CD4-positive, CD25-positive, alpha-beta regulatory T cell (primary cell): Measurements from ENCODE around the gene CD48. TPM values are rescaled to one million over a fixed set of nuclear protein-coding genes. Genes with fewer than 3 reads are reported as not detected.

ENCODE experiments used
- ATAC-seq, 2 donors: fragments of 150-1000 bp; cut with Tn5 transposase; one replicate each; pipeline ENCODE4 v1.10.0; 2021; ENCODE audit warnings: low read depth in 2 of 2, moderate number of reproducible peaks in 2 of 2, moderate library complexity in 1 of 2
- DNase-seq, 3 donors: peaks; one replicate each; pipeline versions ENCODE4 v3.0.0 to v3.0.0-alpha.2; 2012 to 2022; ENCODE audit warnings: mixed read lengths in 1 of 3
- H3K27ac ChIP-seq: one replicate; pipeline ENCODE4 v1.7.0; 2013; ENCODE audit warnings: mild to moderate bottlenecking, low read length; ENCODE audit not compliant: insufficient read depth, poor library complexity, severe bottlenecking
- H3K27me3 ChIP-seq: one replicate; pipeline ENCODE4 v1.7.0; 2013; ENCODE audit warnings: low read length; ENCODE audit not compliant: control insufficient read depth, insufficient read depth
- H3K36me3 ChIP-seq: one replicate; pipeline ENCODE4 v1.7.0; 2013; ENCODE audit warnings: mild to moderate bottlenecking, low read length, moderate library complexity; ENCODE audit not compliant: control insufficient read depth, insufficient read depth
- H3K4me1 ChIP-seq: 2 replicates; pipeline ENCODE4 v1.7.0; 2013; ENCODE audit warnings: mild to moderate bottlenecking, low read length; ENCODE audit not compliant: insufficient read depth, control insufficient read depth, poor library complexity, severe bottlenecking
- H3K4me3 ChIP-seq: one replicate; pipeline ENCODE4 v1.7.0; 2013; ENCODE audit warnings: low read depth, mild to moderate bottlenecking, low read length, moderate library complexity
- H3K9me3 ChIP-seq, 2 experiments: 1 replicate in 1 of 2; 2 replicates in 1 of 2; pipeline ENCODE4 v1.7.0; 2013; ENCODE audit warnings: low read length in 2 of 2, mild to moderate bottlenecking in 1 of 2, moderate library complexity in 1 of 2; ENCODE audit not compliant: control insufficient read depth in 2 of 2
- H3K27ac Mint-ChIP-seq, 3 donors: one replicate each; pipeline ENCODE4 v1.8.0; 2020 to 2022; ENCODE audit warnings: mild to moderate bottlenecking in 3 of 3, mixed read lengths in 3 of 3, moderate library complexity in 2 of 3
- H3K27me3 Mint-ChIP-seq: one replicate; pipeline ENCODE4 v1.8.0; 2022; ENCODE audit warnings: mild to moderate bottlenecking, mixed read lengths
- H3K36me3 Mint-ChIP-seq: one replicate; pipeline ENCODE4 v1.8.0; 2020; ENCODE audit warnings: mixed read lengths
- H3K4me1 Mint-ChIP-seq, 4 donors: one replicate each; pipeline ENCODE4 v1.8.0; 2020 to 2022; ENCODE audit warnings: mixed read lengths in 4 of 4, mild to moderate bottlenecking in 1 of 4
- H3K4me3 Mint-ChIP-seq, 4 donors: one replicate each; pipeline ENCODE4 v1.8.0; 2020 to 2022; ENCODE audit warnings: mild to moderate bottlenecking in 4 of 4, mixed read lengths in 4 of 4, moderate library complexity in 3 of 4
- H3K9me3 Mint-ChIP-seq, 7 donors: one replicate each; pipeline ENCODE4 v1.8.0; 2020 to 2022; ENCODE audit warnings: mixed read lengths in 7 of 7, mild to moderate bottlenecking in 3 of 7, moderate library complexity in 2 of 7
- polyA plus RNA-seq, 4 donors: library from polyadenylated mRNA; unstranded; fragments of 300-500 nt; fragmentation: Illumina TruSeq; gene quantifications; one replicate each; pipeline ENCODE4 v1.2.3, GENCODE V29; 2021
- total RNA-seq: library from RNA; stranded (reverse); gene quantifications from one replicate; pipeline ENCODE4 v1.2.3, GENCODE V29; 2022

CD48 gene
- total and polyA plus RNA-seq, 5 donors from 2014 or later = 196 to 290 (median 242) TPM

DNA sequence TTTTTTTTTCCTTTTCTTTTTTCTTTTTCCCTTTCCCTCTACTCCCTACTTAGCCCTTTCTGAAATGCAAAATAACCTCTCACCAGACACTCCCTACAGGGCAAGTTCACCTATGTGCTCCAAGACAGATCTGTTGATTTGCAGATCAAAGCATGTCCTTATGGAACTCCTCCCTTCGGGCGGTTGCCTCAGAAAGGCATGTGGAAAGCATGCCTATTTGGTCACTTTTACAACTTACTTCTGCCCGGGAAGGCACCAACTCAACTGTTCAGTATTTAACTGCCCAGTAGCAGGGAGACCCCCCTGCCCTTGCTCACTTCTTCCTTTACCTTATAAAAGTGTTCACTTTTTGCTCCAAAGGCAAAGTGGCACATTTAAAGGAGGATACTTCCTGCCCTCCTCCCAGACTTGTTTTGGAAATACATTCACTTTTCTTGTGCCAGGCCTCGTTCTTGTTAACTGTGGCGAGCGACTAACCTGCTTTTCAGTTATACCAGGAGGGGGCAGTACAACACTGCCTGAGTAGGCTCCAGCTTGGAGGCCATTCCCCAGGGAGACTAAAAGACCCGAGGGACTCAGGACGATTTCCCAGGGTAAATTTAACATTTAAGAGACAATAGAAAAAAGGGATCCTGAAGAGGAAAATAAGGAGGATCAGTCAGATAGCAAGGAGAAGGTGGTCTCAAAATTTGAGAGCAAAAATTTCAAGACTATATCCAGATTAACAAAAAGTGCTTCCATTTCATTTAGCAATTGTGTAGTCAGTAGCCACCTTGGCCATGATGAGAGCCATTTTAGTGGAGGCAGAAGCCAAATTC, 15.1 kb upstream of the CD48 start:
- H3K9me3 ChIP-seq = no peaks in the 10 kb centered on the region
- H3K27me3 ChIP-seq = no peaks in the 10 kb centered on the region
- H3K36me3 Mint-ChIP-seq = no peaks in the 10 kb centered on the region
- DNase-seq (peak; percentile 41 to 83 (median 75)), ATAC-seq (peak; percentile 69 to 79)
- H3K4me1 Mint-ChIP-seq = peaks cover 0 to 13% (median 9%) of the 10 kb centered on the region in 4 donors
- no peaks in the 10 kb centered on the region for H3K36me3 ChIP-seq
- H3K4me1 ChIP-seq = peaks cover 8% of the 10 kb centered on the region
- H3K27me3 Mint-ChIP-seq = peaks cover 4% of the 10 kb centered on the region
- peaks cover 0 to 2% (median 0%) of the 10 kb centered on the region in 7 donors for H3K9me3 Mint-ChIP-seq
- no peak overlapping the region for H3K27ac ChIP-seq
- H3K4me3 ChIP-seq = no peak overlapping the region
- no peak overlapping the region for H3K4me3 Mint-ChIP-seq
- H3K27ac Mint-ChIP-seq = no peak overlapping the region

DNA sequence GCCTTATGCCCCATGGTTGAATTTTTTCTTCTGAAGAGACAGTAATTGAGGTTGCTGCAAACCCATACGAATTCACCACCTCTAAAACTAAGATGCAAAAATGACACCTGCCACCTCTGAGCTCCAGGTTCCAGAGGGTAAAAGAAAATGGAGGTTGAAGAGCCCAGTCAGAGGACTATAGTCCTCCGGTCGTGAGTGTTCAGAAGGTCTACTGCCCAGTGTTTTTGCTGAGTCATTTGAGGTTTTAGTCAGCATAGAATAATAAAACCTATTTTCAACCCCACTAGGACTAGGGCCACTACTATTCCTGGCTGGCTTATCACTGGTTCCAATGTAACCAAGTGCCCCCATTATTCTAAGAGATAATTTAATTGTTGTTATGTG, 14.5 kb upstream of the CD48 start:
- H3K9me3 ChIP-seq = no peaks in the 10 kb centered on the region
- Mint-ChIP-seq H3K4me3 (no peak overlapping the region), H3K9me3 (no peaks in the 10 kb centered on the region), H3K36me3 (no peaks in the 10 kb centered on the region), H3K27me3 (peaks cover 4% of the 10 kb centered on the region), H3K4me1 (peaks cover 0 to 13% (median 7%) of the 10 kb centered on the region in 4 donors), H3K27ac (no peak overlapping the region)
- no peak overlapping the region for H3K27ac ChIP-seq
- no peaks in the 10 kb centered on the region for H3K27me3 ChIP-seq
- no peaks in the 10 kb centered on the region for H3K36me3 ChIP-seq
- no peak for DNase-seq
- H3K4me3 ChIP-seq = no peak overlapping the region
- H3K4me1 ChIP-seq = peaks cover 8% of the 10 kb centered on the region
- ATAC-seq = no peak

DNA sequence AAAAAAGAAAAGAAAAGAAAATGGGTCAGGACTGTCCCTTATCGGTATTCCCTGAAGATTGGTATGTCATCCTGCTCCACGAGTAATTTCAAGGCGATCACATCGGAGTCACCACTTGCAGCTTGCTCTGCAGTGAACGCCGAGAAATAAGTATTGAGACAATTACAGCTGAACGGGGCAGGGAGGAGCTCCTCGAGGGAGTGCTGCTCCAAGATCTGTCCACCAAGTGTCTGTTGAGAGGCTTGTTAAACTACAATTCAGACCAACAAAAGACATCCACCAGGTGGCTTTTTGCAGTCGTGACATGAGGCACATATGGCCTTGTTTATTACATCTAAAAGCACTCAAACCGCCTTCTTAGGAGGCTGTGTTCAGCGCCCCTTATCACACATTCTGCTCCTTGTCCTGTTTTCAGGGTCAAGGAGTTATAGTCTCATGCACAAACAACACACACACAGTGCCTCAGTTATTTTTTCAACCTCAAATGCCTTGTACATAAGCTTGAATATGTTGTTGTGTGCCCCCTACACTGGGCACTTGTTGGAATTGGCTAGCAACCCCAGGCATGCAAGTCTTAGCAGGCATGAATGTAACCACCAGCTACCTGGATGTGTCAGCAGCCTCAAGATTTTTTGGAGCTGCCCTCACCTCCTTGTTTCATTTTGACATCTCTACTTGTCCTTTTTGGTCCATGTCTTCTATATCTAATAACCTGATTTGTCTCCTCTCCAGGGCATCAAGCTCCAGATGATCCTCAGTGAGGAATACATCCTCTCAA, 13.0 kb upstream of the CD48 start:
- H3K9me3 ChIP-seq = no peaks in the 10 kb centered on the region
- Mint-ChIP-seq H3K27me3 (peaks cover 6% of the 10 kb centered on the region), H3K36me3 (no peaks in the 10 kb centered on the region), H3K27ac (peak overlapping the region in 1 of 3 donors; percentile 17), H3K4me1 (peaks cover 0 to 19% (median 13%) of the 10 kb centered on the region in 4 donors), H3K9me3 (no peaks in the 10 kb centered on the region), H3K4me3 (no peak overlapping the region)
- DNase-seq (no peak), ATAC-seq (no peak)
- peaks cover 8% of the 10 kb centered on the region for H3K4me1 ChIP-seq
- H3K27me3 ChIP-seq = no peaks in the 10 kb centered on the region
- no peaks in the 10 kb centered on the region for H3K36me3 ChIP-seq
- no peak overlapping the region for H3K4me3 ChIP-seq
- no peak overlapping the region for H3K27ac ChIP-seq

DNA sequence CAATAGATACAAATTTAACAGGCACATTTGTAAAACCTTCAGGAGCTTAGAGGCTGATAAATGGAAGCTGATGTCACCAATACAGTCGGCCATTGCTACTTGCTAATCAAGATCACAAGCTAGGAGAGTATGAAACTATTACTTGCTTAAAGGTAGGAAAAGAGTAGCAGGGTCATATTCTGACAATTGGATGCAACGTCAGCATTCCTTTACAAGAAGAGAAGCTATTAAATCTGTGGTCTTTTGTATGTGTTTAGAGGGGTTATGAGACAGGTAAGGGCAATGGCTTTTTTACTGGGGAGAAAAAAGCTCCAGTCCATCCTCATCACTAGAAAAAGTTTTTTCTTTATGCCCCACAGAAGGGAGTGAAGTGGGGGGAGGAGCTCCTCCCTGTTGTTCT, 11.7 kb upstream of the CD48 start:
- H3K9me3 ChIP-seq = no peaks in the 10 kb centered on the region
- no peak overlapping the region for H3K4me3 ChIP-seq
- H3K27me3 Mint-ChIP-seq = peaks cover 8% of the 10 kb centered on the region
- no peak for ATAC-seq
- peaks cover 8% of the 10 kb centered on the region for H3K4me1 ChIP-seq
- H3K4me3 Mint-ChIP-seq = no peak overlapping the region
- no peaks in the 10 kb centered on the region for H3K36me3 ChIP-seq
- peaks cover 0 to 19% (median 13%) of the 10 kb centered on the region in 4 donors for H3K4me1 Mint-ChIP-seq
- no peaks in the 10 kb centered on the region for H3K27me3 ChIP-seq
- no peaks in the 10 kb centered on the region for H3K9me3 Mint-ChIP-seq
- DNase-seq = no peak
- H3K27ac ChIP-seq = no peak overlapping the region
- H3K36me3 Mint-ChIP-seq = no peaks in the 10 kb centered on the region
- H3K27ac Mint-ChIP-seq = no peak overlapping the region

DNA sequence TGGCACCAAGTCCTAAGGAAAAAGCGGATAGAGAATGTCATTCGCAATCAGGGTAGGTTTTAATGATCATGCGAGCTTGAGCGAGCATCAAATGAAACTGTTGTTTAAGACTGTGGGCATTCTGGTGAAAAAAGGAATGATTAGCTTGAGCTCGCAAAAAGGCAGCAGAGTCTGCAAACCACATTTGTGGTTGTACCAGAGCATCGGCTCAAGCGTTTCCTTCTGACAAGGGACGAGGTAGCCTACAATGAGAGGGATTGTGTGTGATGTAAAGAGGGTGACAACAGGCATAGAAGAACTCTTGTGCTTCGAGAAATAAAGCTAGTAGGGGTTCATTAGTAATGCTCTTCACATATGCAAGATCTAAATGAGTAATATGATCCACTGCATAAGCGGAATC, 11.1 kb upstream of the CD48 start:
- no peaks in the 10 kb centered on the region for H3K36me3 Mint-ChIP-seq
- peak overlapping the region in 1 of 3 donors; percentile 44 for H3K27ac Mint-ChIP-seq
- H3K4me1 Mint-ChIP-seq = peaks cover 0 to 19% (median 13%) of the 10 kb centered on the region in 4 donors
- Histone ChIP-seq H3K9me3 (no peaks in the 10 kb centered on the region), H3K27me3 (no peaks in the 10 kb centered on the region), H3K4me1 (peaks cover 8% of the 10 kb centered on the region), H3K4me3 (no peak overlapping the region), H3K36me3 (no peaks in the 10 kb centered on the region), H3K27ac (no peak overlapping the region)
- peaks cover 8% of the 10 kb centered on the region for H3K27me3 Mint-ChIP-seq
- H3K9me3 Mint-ChIP-seq = no peaks in the 10 kb centered on the region
- H3K4me3 Mint-ChIP-seq = no peak overlapping the region
- no peak for ATAC-seq
- DNase-seq = no peak

DNA sequence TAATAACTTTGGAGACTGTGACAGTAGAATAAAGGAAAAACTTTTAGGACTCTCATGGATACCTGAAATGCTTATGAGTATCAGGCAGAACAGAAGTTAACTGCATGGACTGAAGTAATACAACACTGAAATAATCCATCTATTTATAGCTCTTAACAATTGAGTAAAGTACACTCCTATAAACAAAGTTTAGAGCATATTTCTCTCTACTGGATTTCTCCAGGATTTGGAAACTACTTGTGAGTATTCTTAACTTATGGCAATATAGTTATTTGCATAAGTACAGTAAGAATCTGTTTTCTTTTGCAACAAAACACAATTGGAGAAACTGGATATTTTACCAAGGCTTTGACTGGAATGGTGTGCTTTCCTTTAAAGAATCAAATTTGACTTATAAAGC, 9.9 kb upstream of the CD48 start:
- Histone ChIP-seq H3K36me3 (no peaks in the 10 kb centered on the region), H3K4me3 (no peak overlapping the region), H3K27ac (no peak overlapping the region), H3K4me1 (peaks cover under 1% of the 10 kb centered on the region), H3K9me3 (no peaks in the 10 kb centered on the region), H3K27me3 (no peaks in the 10 kb centered on the region)
- Mint-ChIP-seq H3K36me3 (no peaks in the 10 kb centered on the region), H3K9me3 (no peaks in the 10 kb centered on the region), H3K27ac (no peak overlapping the region), H3K4me3 (no peak overlapping the region), H3K4me1 (peaks cover 0 to 19% (median 14%) of the 10 kb centered on the region in 4 donors), H3K27me3 (peaks cover 8% of the 10 kb centered on the region)
- ATAC-seq = no peak
- DNase-seq = no peak

DNA sequence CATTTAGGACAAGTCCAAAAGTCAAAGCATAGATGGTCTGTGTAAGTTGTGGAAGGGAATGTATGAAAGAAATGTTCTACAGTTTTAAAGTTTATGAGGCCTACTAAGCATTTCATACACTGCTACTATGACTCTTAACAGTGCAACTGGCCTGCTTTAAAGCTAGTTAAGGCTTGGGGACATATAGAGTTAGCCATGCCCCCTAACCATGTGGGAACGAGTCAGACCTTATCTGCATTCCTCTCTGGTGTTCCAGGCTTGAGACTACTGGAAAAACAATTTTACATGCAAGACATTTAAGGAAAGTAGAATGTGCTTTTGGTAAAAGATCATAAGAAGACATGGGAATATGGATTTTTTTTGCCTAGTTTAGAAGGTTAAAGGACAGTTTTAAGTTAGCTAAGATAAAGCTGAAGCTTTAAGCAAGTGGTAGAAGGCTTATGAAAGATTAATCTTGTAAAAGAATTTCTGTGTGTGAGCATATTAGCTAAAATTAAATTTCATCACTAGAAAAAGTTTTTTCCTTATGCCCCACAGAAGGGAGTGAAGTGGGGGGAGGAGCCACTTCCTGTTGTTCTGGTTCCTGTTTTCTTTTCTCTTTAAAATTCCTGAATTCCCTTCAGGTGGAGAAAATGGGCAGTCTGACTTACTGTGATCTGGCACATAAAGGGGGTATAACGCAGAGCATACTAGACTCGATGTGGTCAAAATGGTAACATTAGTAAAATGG, 8.9 kb upstream of the CD48 start:
- no peak overlapping the region for H3K27ac ChIP-seq
- Mint-ChIP-seq H3K4me1 (peaks cover 0 to 21% (median 16%) of the 10 kb centered on the region in 4 donors), H3K9me3 (no peaks in the 10 kb centered on the region), H3K36me3 (no peaks in the 10 kb centered on the region), H3K27me3 (peaks cover 8% of the 10 kb centered on the region), H3K27ac (no peak overlapping the region), H3K4me3 (no peak overlapping the region)
- no peaks in the 10 kb centered on the region for H3K27me3 ChIP-seq
- DNase-seq = no peak
- no peaks in the 10 kb centered on the region for H3K4me1 ChIP-seq
- H3K36me3 ChIP-seq = no peaks in the 10 kb centered on the region
- ATAC-seq = no peak
- no peaks in the 10 kb centered on the region for H3K9me3 ChIP-seq
- no peak overlapping the region for H3K4me3 ChIP-seq
